PC-9 (cell line): Measurements from ENCODE around the gene SH3RF2. TPM values are rescaled to one million over a fixed set of nuclear protein-coding genes. Genes with fewer than 3 reads are reported as not detected.

ENCODE experiments used
- Bru-seq: library from RNA; stranded (reverse); fragments of 400-500 nt; gene quantifications from one replicate; lab custom pipeline; 2021; lab: Mats Ljungman, UMichigan
- BruChase-seq, 2 experiments: library from RNA; stranded (reverse); fragments of 400-500 nt; gene quantifications; one replicate each; lab custom pipeline; 2021; lab: Mats Ljungman, UMichigan
- BruUV-seq: library from RNA; stranded (reverse); fragments of 400-500 nt; replicated peaks from 2 replicates; lab custom pipeline; 2021; lab: Mats Ljungman, UMichigan
- CTCF ChIA-PET: fragments of 300-600 bp; sonication (Branson Sonifier 250); formaldehyde crosslinking; loops from one replicate; lab custom pipeline; 2022; ENCODE audit warnings: antibody characterized with exemption; lab: Charles Lee
- POLR2A ChIA-PET: fragments of 300-600 bp; sonication (Branson Sonifier 250); formaldehyde crosslinking; loops from one replicate; lab custom pipeline; 2022; ENCODE audit warnings: antibody characterized with exemption; ENCODE audit not compliant: unreplicated experiment; lab: Charles Lee
- DNase-seq, 2 experiments: peaks; one replicate each; pipeline versions ENCODE4 v3.0.0 to v3.0.0-alpha.2; 2015 to 2022; ENCODE audit warnings: mixed read lengths in 1 of 2
- H2AFZ ChIP-seq: fragments of 200-600 bp; sonication (generic); 2 replicates; pipeline ENCODE4 v1.8.1; 2017; ENCODE audit warnings: antibody characterized with exemption
- H3F3A ChIP-seq: fragments of 200-600 bp; sonication (generic); 2 replicates; pipeline ENCODE4 v1.8.1; 2017; ENCODE audit warnings: antibody characterized with exemption, mild to moderate bottlenecking, low read depth; ENCODE audit not compliant: insufficient read depth
- H3K27ac ChIP-seq: fragments of 200-600 bp; sonication (generic); 2 replicates; pipeline ENCODE4 v1.6.1; 2016; ENCODE audit warnings: mixed run types
- H3K27me3 ChIP-seq: fragments of 200-600 bp; sonication (generic); 2 replicates; pipeline ENCODE4 v1.6.1; 2016; ENCODE audit warnings: low read depth, mixed run types; ENCODE audit not compliant: insufficient read depth
- H3K36me3 ChIP-seq: fragments of 200-600 bp; sonication (generic); 2 replicates; pipeline ENCODE4 v1.6.1; 2016; ENCODE audit warnings: low read depth, mixed run types
- H3K4me1 ChIP-seq: fragments of 200-600 bp; sonication (generic); replicated peaks from 2 replicates; pipeline ENCODE4 v1.6.1; 2016; ENCODE audit warnings: mixed run types; ENCODE audit not compliant: insufficient read depth
- H3K4me2 ChIP-seq: fragments of 200-600 bp; sonication (generic); 2 replicates; pipeline ENCODE4 v1.6.1; 2017; ENCODE audit warnings: mixed run types
- H3K4me3 ChIP-seq: fragments of 200-600 bp; sonication (generic); 2 replicates; pipeline ENCODE4 v1.6.1; 2016; ENCODE audit warnings: mixed run types
- H3K79me2 ChIP-seq: fragments of 200-600 bp; sonication (generic); 2 replicates; pipeline ENCODE4 v1.6.1; 2017; ENCODE audit warnings: low read depth, mixed run types
- H3K9me2 ChIP-seq: fragments of 200-600 bp; sonication (generic); 2 replicates; pipeline ENCODE4 v1.8.1; 2017; ENCODE audit warnings: mild to moderate bottlenecking; ENCODE audit not compliant: insufficient read depth
- H3K9me3 ChIP-seq: fragments of 200-600 bp; sonication (generic); 2 replicates; pipeline ENCODE4 v1.8.1; 2016; ENCODE audit warnings: low read depth; ENCODE audit not compliant: insufficient read depth
- H4K20me1 ChIP-seq: fragments of 200-600 bp; sonication (generic); 2 replicates; pipeline ENCODE4 v1.8.1; 2017; ENCODE audit not compliant: insufficient read depth
- EZH2 ChIP-seq: fragments of 200-600 bp; sonication (generic); IDR thresholded peaks from 2 replicates; pipeline ENCODE4 v1.8.0; 2017; ENCODE audit warnings: antibody characterized with exemption, low read depth
- intact Hi-C: fragments of 100-400 bp; cut with micrococcal nuclease; formaldehyde crosslinking; loops from one replicate; pipeline ENCODE4 v1.10.0; 2022; ENCODE audit not compliant: unreplicated experiment
- long read RNA-seq: library from polyadenylated mRNA; stranded (forward); transcript quantifications from one replicate; pipeline ENCODE4 v2.0.0, GENCODE V29; 2022
- total RNA-seq: library from RNA; stranded (reverse); gene quantifications from 2 replicates; pipeline ENCODE4 v1.2.3, GENCODE V29; 2021
- TF ChIP-seq, protein P1 (sequence below): fragments of 200-600 bp; sonication (generic); conservative IDR thresholded peaks from 2 replicates; pipeline ENCODE4 v1.6.1; 2017; ENCODE audit warnings: mixed run types, antibody characterized with exemption, mild to moderate bottlenecking, moderate library complexity

SH3RF2 gene, protein sequence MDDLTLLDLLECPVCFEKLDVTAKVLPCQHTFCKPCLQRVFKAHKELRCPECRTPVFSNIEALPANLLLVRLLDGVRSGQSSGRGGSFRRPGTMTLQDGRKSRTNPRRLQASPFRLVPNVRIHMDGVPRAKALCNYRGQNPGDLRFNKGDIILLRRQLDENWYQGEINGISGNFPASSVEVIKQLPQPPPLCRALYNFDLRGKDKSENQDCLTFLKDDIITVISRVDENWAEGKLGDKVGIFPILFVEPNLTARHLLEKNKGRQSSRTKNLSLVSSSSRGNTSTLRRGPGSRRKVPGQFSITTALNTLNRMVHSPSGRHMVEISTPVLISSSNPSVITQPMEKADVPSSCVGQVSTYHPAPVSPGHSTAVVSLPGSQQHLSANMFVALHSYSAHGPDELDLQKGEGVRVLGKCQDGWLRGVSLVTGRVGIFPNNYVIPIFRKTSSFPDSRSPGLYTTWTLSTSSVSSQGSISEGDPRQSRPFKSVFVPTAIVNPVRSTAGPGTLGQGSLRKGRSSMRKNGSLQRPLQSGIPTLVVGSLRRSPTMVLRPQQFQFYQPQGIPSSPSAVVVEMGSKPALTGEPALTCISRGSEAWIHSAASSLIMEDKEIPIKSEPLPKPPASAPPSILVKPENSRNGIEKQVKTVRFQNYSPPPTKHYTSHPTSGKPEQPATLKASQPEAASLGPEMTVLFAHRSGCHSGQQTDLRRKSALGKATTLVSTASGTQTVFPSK
- total RNA-seq, result 30.9 and 37.2 TPM in 2 replicates
- percentile 84 among the genes with signal in this experiment for Bru-seq, nascent RNA
- BruChase-seq, experiment 1, labeled RNA remaining after a 2-hour chase, result percentile 86 among the genes with signal in this experiment
- BruChase-seq, experiment 2, labeled RNA remaining after a 6-hour chase, result percentile 75 among the genes with signal in this experiment
- long read RNA-seq, full-length matches to known transcripts, result 6 of 42 reads
- long read RNA-seq, partial matches to known transcripts, result 21 of 42 reads
- long read RNA-seq, other reads (novel, unspliced or antisense), result 15 of 42 reads

DNA sequence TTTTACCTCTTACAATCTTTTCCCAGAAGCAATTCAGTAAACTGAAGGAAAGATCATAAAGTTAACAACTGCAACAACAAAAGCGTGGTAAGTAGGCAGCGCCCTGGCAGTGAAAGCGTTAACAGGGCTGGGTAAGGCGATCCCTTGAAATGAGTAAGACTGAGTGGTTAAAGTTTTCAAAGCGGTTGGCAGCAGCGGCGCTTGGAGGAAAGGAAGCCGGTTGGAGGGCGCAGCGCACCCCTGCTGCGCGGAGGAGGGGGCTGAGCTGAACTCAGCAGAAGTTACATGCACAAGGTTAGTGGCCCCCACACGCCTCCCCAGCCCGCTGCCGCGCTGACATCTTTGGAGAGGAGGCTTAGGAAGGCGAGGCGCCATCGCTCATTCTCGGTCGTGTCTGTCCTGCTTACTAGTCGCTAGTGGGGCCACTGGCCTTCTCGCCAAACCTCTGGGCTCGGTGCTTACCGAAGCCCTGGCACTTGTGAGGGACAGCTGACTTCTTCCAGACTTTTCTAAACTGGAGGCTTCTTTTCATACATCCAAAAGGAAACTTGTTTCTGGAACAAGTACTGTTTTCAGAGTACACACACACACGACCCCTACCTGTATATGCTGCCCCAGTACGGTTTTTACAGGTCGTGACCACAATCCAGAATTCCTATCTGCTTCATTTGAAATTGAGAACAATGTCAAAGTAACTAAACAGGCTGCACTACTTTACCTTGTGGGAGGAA lies at the start of gene SH3RF2:
SH3RF2 (plus strand) TSS at position 178 of the 731 bp plus-strand sequence. CDS start 1,351 bp downstream, outside the sequence.
- CTCF ChIA-PET, result interaction anchor here (0.6 to 0.8 kb wide), 4 partner anchors 39 to 1305 kb away, joined by 3 to 21 read pairs (median 4); no protein-coding TSS in a partner anchor

DNA sequence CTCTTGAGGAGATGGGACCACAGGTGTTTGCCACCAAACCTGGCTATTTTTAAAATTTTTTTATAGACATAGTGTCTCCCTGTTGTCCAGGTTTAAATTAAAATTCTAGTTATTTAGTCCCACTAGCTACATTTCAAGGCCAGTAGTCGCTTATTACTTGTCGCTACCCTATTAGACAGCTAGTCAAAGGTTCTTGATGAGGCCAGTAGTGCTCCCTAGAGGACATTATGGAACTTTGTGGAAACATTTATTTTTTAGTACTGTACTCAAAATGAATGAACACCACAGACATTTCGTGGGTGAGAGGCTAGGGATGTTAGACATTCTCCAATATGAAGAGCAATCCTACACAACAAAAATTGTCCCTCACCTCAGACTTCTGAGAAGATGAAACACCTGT lies 49.2 kb upstream of the SH3RF2 start:
- Histone ChIP-seq H3K9me2 (no peaks in the 10 kb centered on the region; the same call in 1 of the 2 replicates), H3K4me3 (no peak overlapping the region), H4K20me1 (no peaks in the 10 kb centered on the region), H3K79me2 (no peaks in the 10 kb centered on the region), H3F3A (no peaks in the 10 kb centered on the region), H3K36me3 (no peaks in the 10 kb centered on the region), H3K4me2 (no peak overlapping the region), H3K27ac (no peak overlapping the region), H3K4me1 (no peaks in the 10 kb centered on the region), H3K9me3 (peaks cover 4% of the 10 kb centered on the region; the same call in 1 of the 2 replicates), H2AFZ (no peak overlapping the region), H3K27me3 (no peaks in the 10 kb centered on the region)
- ChIA-PET POLR2A (no interaction called here), CTCF (interaction anchor here (0.7 to 1.2 kb wide), 3 partner anchors 30 to 57 kb away, joined by 3 to 4 read pairs (median 3); no protein-coding TSS in a partner anchor)
- DNase-seq, result no peak
- intact Hi-C loops, result loop anchor here (10.0 kb wide), 1 partner anchor 202 kb away; no protein-coding TSS in a partner anchor
- no TSS peak for BruUV-seq
- TF ChIP-seq, protein P1, sequence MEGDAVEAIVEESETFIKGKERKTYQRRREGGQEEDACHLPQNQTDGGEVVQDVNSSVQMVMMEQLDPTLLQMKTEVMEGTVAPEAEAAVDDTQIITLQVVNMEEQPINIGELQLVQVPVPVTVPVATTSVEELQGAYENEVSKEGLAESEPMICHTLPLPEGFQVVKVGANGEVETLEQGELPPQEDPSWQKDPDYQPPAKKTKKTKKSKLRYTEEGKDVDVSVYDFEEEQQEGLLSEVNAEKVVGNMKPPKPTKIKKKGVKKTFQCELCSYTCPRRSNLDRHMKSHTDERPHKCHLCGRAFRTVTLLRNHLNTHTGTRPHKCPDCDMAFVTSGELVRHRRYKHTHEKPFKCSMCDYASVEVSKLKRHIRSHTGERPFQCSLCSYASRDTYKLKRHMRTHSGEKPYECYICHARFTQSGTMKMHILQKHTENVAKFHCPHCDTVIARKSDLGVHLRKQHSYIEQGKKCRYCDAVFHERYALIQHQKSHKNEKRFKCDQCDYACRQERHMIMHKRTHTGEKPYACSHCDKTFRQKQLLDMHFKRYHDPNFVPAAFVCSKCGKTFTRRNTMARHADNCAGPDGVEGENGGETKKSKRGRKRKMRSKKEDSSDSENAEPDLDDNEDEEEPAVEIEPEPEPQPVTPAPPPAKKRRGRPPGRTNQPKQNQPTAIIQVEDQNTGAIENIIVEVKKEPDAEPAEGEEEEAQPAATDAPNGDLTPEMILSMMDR, result no peak
- TF ChIP-seq EZH2, result no peak

More for the DNA sequence above, at the start of gene SH3RF2:
- Histone ChIP-seq H3K4me3 (peak within 1 kb of the TSS; percentile 77), H4K20me1 (no peaks in the 10 kb centered on the region), H3K4me2 (peak within 1 kb of the TSS; percentile 93), H3K4me1 (peaks cover 61% of the 10 kb centered on the region), H3K79me2 (peaks cover 34% of the 10 kb centered on the region), H3K9me3 (no peaks in the 10 kb centered on the region), H3F3A (peaks cover 54% of the 10 kb centered on the region), H3K27ac (peak within 1 kb of the TSS; percentile 92), H3K27me3 (no peaks in the 10 kb centered on the region), H3K9me2 (no peaks in the 10 kb centered on the region; the same call in 1 of the 2 replicates), H3K36me3 (no peaks in the 10 kb centered on the region), H2AFZ (peak within 1 kb of the TSS; percentile 79)
- TF ChIP-seq EZH2, result no peak
- TF ChIP-seq, protein P1, result no peak
- peak; percentile 85 to 89 for DNase-seq
- intact Hi-C loops, result loop anchor here (1.0 to 5.0 kb wide), 7 partner anchors 11 to 113 kb away; partner anchors contain the start of gene PRELID2
- no TSS peak for BruUV-seq
- POLR2A ChIA-PET, result interaction anchor here (0.8 to 0.9 kb wide), 2 partner anchors 10 to 88 kb away, joined by 3 to 7 read pairs; no protein-coding TSS in a partner anchor
